Mesothelial cell of epicardium (in vitro differentiated cells): ENCODE data around the gene CLTRN. TPM values are rescaled to one million over a fixed set of nuclear protein-coding genes. Genes with fewer than 3 reads are reported as not detected.

Experiments used
- DNase-seq, 2 experiments: peaks; one replicate each; pipeline ENCODE4 v3.0.0; 2021; ENCODE audit warnings: low spot score in 2 of 2; ENCODE audit not compliant: unreplicated experiment in 2 of 2
- H3K27ac Mint-ChIP-seq: 2 replicates; pipeline ENCODE4 v1.8.0; 2021; ENCODE audit warnings: mixed read lengths
- H3K27me3 Mint-ChIP-seq: 2 replicates; pipeline ENCODE4 v1.8.0; 2021; ENCODE audit warnings: low read depth, mixed read lengths
- H3K36me3 Mint-ChIP-seq: 2 replicates; pipeline ENCODE4 v1.8.0; 2021; ENCODE audit warnings: mixed read lengths
- H3K4me1 Mint-ChIP-seq: 2 replicates; pipeline ENCODE4 v1.8.0; 2021; ENCODE audit warnings: mixed read lengths
- H3K4me3 Mint-ChIP-seq: 2 replicates; pipeline ENCODE4 v1.8.0; 2021; ENCODE audit warnings: mild to moderate bottlenecking, moderate library complexity, mixed read lengths
- H3K9me3 Mint-ChIP-seq: 2 replicates; pipeline ENCODE4 v1.8.0; 2021; ENCODE audit warnings: mixed read lengths
- CTCF ChIP-seq: fragments of 200-600 bp; sonication (generic); IDR thresholded peaks from one replicate; pipeline ENCODE4 v1.5.0; 2021; ENCODE audit warnings: antibody characterized with exemption; ENCODE audit not compliant: unreplicated experiment
- total RNA-seq: library from RNA; stranded (reverse); gene quantifications from 3 replicates; pipeline ENCODE4 v1.2.1, GENCODE V29; 2021

CLTRN gene
- total RNA-seq, 1 donor from 2014 or later: 1.4 TPM

- H3K27ac Mint-ChIP-seq: no peak overlapping the region
- H3K4me1 Mint-ChIP-seq: no peaks in the 10 kb centered on the region
- peak; percentile 54 for TF ChIP-seq CTCF
- H3K9me3 Mint-ChIP-seq: no peaks in the 10 kb centered on the region
- no peak for DNase-seq
- peaks cover 8% of the 10 kb centered on the region for H3K36me3 Mint-ChIP-seq
- no peaks in the 10 kb centered on the region for H3K27me3 Mint-ChIP-seq
- H3K4me3 Mint-ChIP-seq: no peak overlapping the region
Observed at GRCh38 chrX:15686818-15687685, 22.4 kb upstream of the CLTRN start.

GRCh38 chrX:15683193-15683592 is 18.6 kb upstream of the CLTRN start:
- Mint-ChIP-seq H3K27ac (no peak overlapping the region), H3K36me3 (no peaks in the 10 kb centered on the region), H3K27me3 (no peaks in the 10 kb centered on the region), H3K9me3 (no peaks in the 10 kb centered on the region), H3K4me3 (no peak overlapping the region), H3K4me1 (peaks cover 12% of the 10 kb centered on the region)
- no peak for TF ChIP-seq CTCF
- DNase-seq: no peak

GRCh38 chrX:15681433-15681832 is 16.8 kb upstream of the CLTRN start:
- Mint-ChIP-seq H3K27me3 (no peaks in the 10 kb centered on the region), H3K4me3 (no peak overlapping the region)

GRCh38 chrX:15680401-15680800 is 15.8 kb upstream of the CLTRN start:
- no peak for TF ChIP-seq CTCF
- H3K36me3 Mint-ChIP-seq: no peaks in the 10 kb centered on the region
- no peaks in the 10 kb centered on the region for H3K27me3 Mint-ChIP-seq
- no peak overlapping the region for H3K4me3 Mint-ChIP-seq
- H3K27ac Mint-ChIP-seq: peak overlapping the region; percentile 77
- no peaks in the 10 kb centered on the region for H3K9me3 Mint-ChIP-seq
- no peak for DNase-seq
- peaks cover 20% of the 10 kb centered on the region for H3K4me1 Mint-ChIP-seq

More at GRCh38 chrX:15681433-15681832, 16.8 kb upstream of the CLTRN start:
- no peaks in the 10 kb centered on the region for H3K9me3 Mint-ChIP-seq
- no peak for DNase-seq
- H3K4me1 Mint-ChIP-seq: peaks cover 17% of the 10 kb centered on the region
- H3K36me3 Mint-ChIP-seq: no peaks in the 10 kb centered on the region
- no peak for TF ChIP-seq CTCF
- H3K27ac Mint-ChIP-seq: peak overlapping the region; percentile 83

GRCh38 chrX:15679246-15679645 is 14.6 kb upstream of the CLTRN start:
- Mint-ChIP-seq H3K27me3 (no peaks in the 10 kb centered on the region), H3K4me3 (no peak overlapping the region), H3K36me3 (no peaks in the 10 kb centered on the region), H3K4me1 (peaks cover 20% of the 10 kb centered on the region), H3K27ac (no peak overlapping the region), H3K9me3 (no peaks in the 10 kb centered on the region)
- TF ChIP-seq CTCF: no peak
- no peak for DNase-seq
